ENCODE measurements around the gene BCL7C.
"Not testable (repeated sequence)": the region's sequence is repeated elsewhere in the genome, so short reads cannot be mapped to it uniquely, and the experiment has no call there.

BCL7C gene

GRCh38 chr16:30893744-30894539, at the start of gene BCL7C:
BCL7C (minus strand) TSS chr16:30894077; CDS start chr16:30893944, 133 bp downstream.
- no peaks in the 10 kb centered on the region for H3K9me2 ChIP-seq (replicated peaks; ENCODE audit: insufficient read depth, low read length)
- peaks cover 14% of the 10 kb centered on the region for H3K4me1 ChIP-seq (ENCODE audit: low read length)
- no peaks in the 10 kb centered on the region for H4K20me1 ChIP-seq (ENCODE audit: insufficient read depth, low read length)
- TF ChIP-seq CTCF (IDR thresholded peaks at IDR 0.05; ENCODE audit: low read length) (peak; percentile 34), EZH2phosphoT487 (IDR thresholded peaks at IDR 0.05; ENCODE audit: low read length) (no peak), EZH2 (optimal IDR thresholded peaks at IDR 0.05; ENCODE audit: low read depth, low read length) (no peak)
- no peaks in the 10 kb centered on the region for H3K79me2 ChIP-seq (ENCODE audit: low read length)
- peak within 1 kb of the TSS; percentile 100 for H3K4me2 ChIP-seq (ENCODE audit: low read depth, low read length)
- no peaks in the 10 kb centered on the region for H3K27me3 ChIP-seq (replicated peaks; ENCODE audit: insufficient read depth, low read length)
- peaks cover 25% of the 10 kb centered on the region for H3F3A ChIP-seq (ENCODE audit: insufficient read depth, low read length)
- no peaks in the 10 kb centered on the region for H3K9me3 ChIP-seq (replicated peaks; ENCODE audit: insufficient read depth, low read length)
- peak; percentile 93 for DNase-seq
- peak within 1 kb of the TSS; percentile 91 for H3K4me3 ChIP-seq (ENCODE audit: low read length)
- H3K9ac ChIP-seq (ENCODE audit: low read length) = peak within 1 kb of the TSS; percentile 88
- H3K27ac ChIP-seq (ENCODE audit: low read length) = no peak within 1 kb of the TSS
- peak within 1 kb of the TSS; percentile 92 for H2AFZ ChIP-seq (ENCODE audit: low read length)
- H3K36me3 ChIP-seq (replicated peaks; ENCODE audit: insufficient read depth, low read length) = no peaks in the 10 kb centered on the region

GRCh38 chr16:30942426-30942806, 48.5 kb upstream of the BCL7C start:
- peak overlapping the region; percentile 79; the same call in 1 of the 2 replicates for H3K4me2 ChIP-seq (ENCODE audit: low read depth, low read length)
- H3K9me2 ChIP-seq (replicated peaks; ENCODE audit: insufficient read depth, low read length) = no peaks in the 10 kb centered on the region
- H3K79me2 ChIP-seq (ENCODE audit: low read length) = no peaks in the 10 kb centered on the region
- H3K27ac ChIP-seq (ENCODE audit: low read length) = no peak overlapping the region
- no peaks in the 10 kb centered on the region for H3K36me3 ChIP-seq (replicated peaks; ENCODE audit: insufficient read depth, low read length)
- TF ChIP-seq EZH2 (optimal IDR thresholded peaks at IDR 0.05; ENCODE audit: low read depth, low read length) (no peak), EZH2phosphoT487 (IDR thresholded peaks at IDR 0.05; ENCODE audit: low read length) (no peak), CTCF (IDR thresholded peaks at IDR 0.05; ENCODE audit: low read length) (no peak)
- DNase-seq = no peak
- peak overlapping the region; percentile 45 for H3K4me3 ChIP-seq (ENCODE audit: low read length)
- no peaks in the 10 kb centered on the region for H3K9me3 ChIP-seq (replicated peaks; ENCODE audit: insufficient read depth, low read length)
- peaks cover 12% of the 10 kb centered on the region for H3K4me1 ChIP-seq (ENCODE audit: low read length)
- H3F3A ChIP-seq (ENCODE audit: insufficient read depth, low read length) = peaks cover 8% of the 10 kb centered on the region; the same call in 1 of the 2 replicates
- H4K20me1 ChIP-seq (ENCODE audit: insufficient read depth, low read length) = no peaks in the 10 kb centered on the region
- H2AFZ ChIP-seq (ENCODE audit: low read length) = peak overlapping the region; percentile 72
- H3K27me3 ChIP-seq (replicated peaks; ENCODE audit: insufficient read depth, low read length) = no peaks in the 10 kb centered on the region
- H3K9ac ChIP-seq (ENCODE audit: low read length) = peak overlapping the region; percentile 24; the same call in 1 of the 2 replicates

GRCh38 chr16:30941600-30942425, 47.9 kb upstream of the BCL7C start:
- H3K9ac ChIP-seq (ENCODE audit: low read length) = peak overlapping the region; percentile 24; the same call in 1 of the 2 replicates
- no peak overlapping the region for H3K27ac ChIP-seq (ENCODE audit: low read length)

GRCh38 chr16:30939571-30939970, 45.7 kb upstream of the BCL7C start:
- not testable (repeated sequence) for DNase-seq; H3K4me2 ChIP-seq (ENCODE audit: low read depth, low read length); H3K27ac ChIP-seq (ENCODE audit: low read length); H3K27me3 ChIP-seq (replicated peaks; ENCODE audit: insufficient read depth, low read length); H2AFZ ChIP-seq (ENCODE audit: low read length); H3K36me3 ChIP-seq (replicated peaks; ENCODE audit: insufficient read depth, low read length); H3K79me2 ChIP-seq (ENCODE audit: low read length); H3F3A ChIP-seq (ENCODE audit: insufficient read depth, low read length); H3K9me2 ChIP-seq (replicated peaks; ENCODE audit: insufficient read depth, low read length); H3K9me3 ChIP-seq (replicated peaks; ENCODE audit: insufficient read depth, low read length); H3K4me3 ChIP-seq (ENCODE audit: low read length); H4K20me1 ChIP-seq (ENCODE audit: insufficient read depth, low read length); H3K9ac ChIP-seq (ENCODE audit: low read length)
- H3K4me1 ChIP-seq (ENCODE audit: low read length) = peaks cover 12% of the 10 kb centered on the region

More at GRCh38 chr16:30941600-30942425, 47.9 kb upstream of the BCL7C start:
- Histone ChIP-seq H3K4me3 (ENCODE audit: low read length) (peak overlapping the region; percentile 45), H3K27me3 (replicated peaks; ENCODE audit: insufficient read depth, low read length) (no peaks in the 10 kb centered on the region), H3K9me3 (replicated peaks; ENCODE audit: insufficient read depth, low read length) (no peaks in the 10 kb centered on the region), H3K79me2 (ENCODE audit: low read length) (no peaks in the 10 kb centered on the region), H3K4me2 (ENCODE audit: low read depth, low read length) (peak overlapping the region; percentile 79), H3K36me3 (replicated peaks; ENCODE audit: insufficient read depth, low read length) (no peaks in the 10 kb centered on the region), H4K20me1 (ENCODE audit: insufficient read depth, low read length) (no peaks in the 10 kb centered on the region), H2AFZ (ENCODE audit: low read length) (peak overlapping the region; percentile 72), H3K4me1 (ENCODE audit: low read length) (peaks cover 12% of the 10 kb centered on the region), H3F3A (ENCODE audit: insufficient read depth, low read length) (peaks cover 8% of the 10 kb centered on the region; the same call in 1 of the 2 replicates), H3K9me2 (replicated peaks; ENCODE audit: insufficient read depth, low read length) (no peaks in the 10 kb centered on the region)
- TF ChIP-seq EZH2 (optimal IDR thresholded peaks at IDR 0.05; ENCODE audit: low read depth, low read length) = no peak
- TF ChIP-seq CTCF (IDR thresholded peaks at IDR 0.05; ENCODE audit: low read length) = peak; percentile 94
- DNase-seq = peak; percentile 79

All from MM.1S (cell line).